ENCODE data around the gene CD63.

DNA sequence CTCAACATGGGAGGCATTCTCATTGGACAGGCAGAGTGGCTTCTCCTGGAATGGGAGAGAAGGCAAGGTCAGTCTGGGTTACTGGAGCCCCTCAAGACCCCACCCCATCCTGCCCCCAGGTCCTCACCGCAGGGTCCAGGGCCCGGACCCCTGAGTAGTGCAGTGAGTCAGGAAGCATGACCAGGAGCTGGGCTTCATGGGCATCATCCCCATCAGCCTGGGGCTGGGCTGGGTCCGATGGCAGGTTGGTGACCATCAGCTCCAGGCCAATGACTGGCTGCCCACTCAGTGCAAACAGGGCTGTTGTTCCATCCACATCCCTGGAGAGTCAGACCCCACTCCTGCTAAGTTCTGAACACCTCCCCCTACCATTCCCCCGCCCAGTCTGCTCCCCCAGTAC, 34.2 kb downstream of the CD63 start:
- no peak for TF ChIP-seq CTCF (IDR thresholded peaks at IDR 0.05)
- no peak for TF ChIP-seq POLR2A (IDR thresholded peaks at IDR 0.05)

Data from body of pancreas (tissue), 4 donors.